Testis (tissue), 2 donors: ENCODE data around the gene ZMAT5.

Experiments used
- POLR2A ChIP-seq: fragments of 450-650 bp; IDR thresholded peaks from one replicate; pipeline ENCODE4 v1.6.1; 2017; ENCODE audit warnings: antibody characterized with exemption, mild to moderate bottlenecking, moderate library complexity
- TF ChIP-seq, protein P1 (sequence below), 3 experiments: fragments of 450-650 bp in 2 of 3; fragments of 200-600 bp in 1 of 3; sonication (generic) in 1 of 3; IDR thresholded peaks; one replicate each; pipeline ENCODE4 v1.5.1; 2016 to 2019; ENCODE audit warnings: antibody characterized with exemption in 3 of 3, mild to moderate bottlenecking in 2 of 3, moderate library complexity in 1 of 3

DNA sequence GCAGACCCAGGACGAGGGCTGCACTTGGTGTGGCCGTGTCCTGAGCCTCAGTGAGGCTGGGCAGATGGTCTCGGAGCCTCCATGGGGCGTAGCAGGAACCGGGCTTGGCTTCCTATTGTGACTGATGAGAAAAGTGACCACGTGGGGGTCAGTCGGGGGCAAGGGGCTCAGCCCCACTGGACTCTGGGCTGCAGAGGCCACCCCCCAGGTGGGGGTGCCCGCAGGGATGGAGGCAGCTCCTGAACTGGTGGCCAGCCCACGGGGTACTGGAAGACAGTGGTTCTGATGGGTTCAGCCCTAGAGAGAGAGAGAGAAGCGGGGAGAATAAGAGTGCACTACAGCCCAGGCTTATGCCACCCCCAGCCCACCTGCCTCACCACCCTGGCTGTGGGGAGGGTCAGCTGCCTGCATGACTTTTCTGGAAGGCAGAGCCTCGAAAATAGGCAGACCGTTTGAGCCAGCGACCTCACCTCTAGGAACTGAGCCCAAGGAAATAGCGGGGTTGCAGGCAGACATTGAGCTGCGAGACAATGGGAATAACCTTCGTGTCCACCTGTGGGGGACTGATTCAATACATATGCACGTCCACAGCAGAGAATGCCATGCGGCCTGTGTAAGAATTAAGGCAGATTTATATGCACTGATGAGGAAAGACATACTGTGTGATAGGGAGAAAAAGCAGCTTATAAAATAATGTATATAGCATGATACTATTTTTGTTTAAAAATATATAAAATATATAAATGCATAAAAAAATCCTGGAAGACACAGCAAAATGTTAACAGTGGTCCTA is 35.6 kb downstream of the ZMAT5 start:
- TF ChIP-seq, protein P1, sequence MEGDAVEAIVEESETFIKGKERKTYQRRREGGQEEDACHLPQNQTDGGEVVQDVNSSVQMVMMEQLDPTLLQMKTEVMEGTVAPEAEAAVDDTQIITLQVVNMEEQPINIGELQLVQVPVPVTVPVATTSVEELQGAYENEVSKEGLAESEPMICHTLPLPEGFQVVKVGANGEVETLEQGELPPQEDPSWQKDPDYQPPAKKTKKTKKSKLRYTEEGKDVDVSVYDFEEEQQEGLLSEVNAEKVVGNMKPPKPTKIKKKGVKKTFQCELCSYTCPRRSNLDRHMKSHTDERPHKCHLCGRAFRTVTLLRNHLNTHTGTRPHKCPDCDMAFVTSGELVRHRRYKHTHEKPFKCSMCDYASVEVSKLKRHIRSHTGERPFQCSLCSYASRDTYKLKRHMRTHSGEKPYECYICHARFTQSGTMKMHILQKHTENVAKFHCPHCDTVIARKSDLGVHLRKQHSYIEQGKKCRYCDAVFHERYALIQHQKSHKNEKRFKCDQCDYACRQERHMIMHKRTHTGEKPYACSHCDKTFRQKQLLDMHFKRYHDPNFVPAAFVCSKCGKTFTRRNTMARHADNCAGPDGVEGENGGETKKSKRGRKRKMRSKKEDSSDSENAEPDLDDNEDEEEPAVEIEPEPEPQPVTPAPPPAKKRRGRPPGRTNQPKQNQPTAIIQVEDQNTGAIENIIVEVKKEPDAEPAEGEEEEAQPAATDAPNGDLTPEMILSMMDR (IDR thresholded peaks at IDR 0.05) = no peak
- no peak for TF ChIP-seq POLR2A
